GM12891 (cell line): ENCODE measurements around the gene SERINC5.

Experiments used
- DNase-seq: peaks from one replicate; pipeline ENCODE4 v3.0.0; 2011; ENCODE audit warnings: low spot score; ENCODE audit not compliant: insufficient read length
- FAIRE-seq: peaks from 2 replicates; lab custom pipeline; 2011; peaks lifted over from hg19 to GRCh38; lab: Jason Lieb, UNC
- PAX5 ChIP-seq: IDR thresholded peaks from 2 replicates; pipeline ENCODE4 v1.6.1; 2011; ENCODE audit warnings: low read length, moderate library complexity, mild to moderate bottlenecking; ENCODE audit not compliant: insufficient read depth, severe bottlenecking
- POLR2A ChIP-seq: IDR thresholded peaks from 2 replicates; pipeline ENCODE4 v1.6.1; 2011; ENCODE audit warnings: low read depth, low read length, control low read depth
- POLR2AphosphoS5 ChIP-seq: IDR thresholded peaks from 2 replicates; pipeline ENCODE4 v1.6.1; 2011; ENCODE audit warnings: low read depth, low read length, control low read depth
- POU2F2 ChIP-seq: IDR thresholded peaks from 2 replicates; pipeline ENCODE4 v1.6.1; 2011; ENCODE audit warnings: low read depth, mild to moderate bottlenecking, control low read depth, low read length, moderate library complexity
- SPI1 ChIP-seq: IDR thresholded peaks from 2 replicates; pipeline ENCODE4 v1.6.1; 2011; ENCODE audit warnings: low read depth, low read length, control low read depth
- TAF1 ChIP-seq: IDR thresholded peaks from 2 replicates; pipeline ENCODE4 v1.6.1; 2011; ENCODE audit warnings: low read depth, low read length, control low read depth

The SERINC5 gene

GRCh38 chr5:80082731-80083100 lies 173.1 kb downstream of the SERINC5 start:
- DNase-seq (peak; percentile 61), FAIRE-seq (peak; percentile 69)
- no peak for TF ChIP-seq POLR2A
- TF ChIP-seq TAF1: no peak
- no peak for TF ChIP-seq PAX5
- TF ChIP-seq POLR2AphosphoS5: no peak
- TF ChIP-seq SPI1: no peak
- TF ChIP-seq POU2F2: no peak

- FAIRE-seq (no peak), DNase-seq (no peak)
- TF ChIP-seq TAF1: no peak
- no peak for TF ChIP-seq POLR2A
- TF ChIP-seq POLR2AphosphoS5: no peak
- no peak for TF ChIP-seq POU2F2
- TF ChIP-seq SPI1: no peak
- no peak for TF ChIP-seq PAX5
Observed at GRCh38 chr5:80082281-80082680, 173.6 kb downstream of the SERINC5 start.

- TF ChIP-seq POLR2AphosphoS5 (no peak), SPI1 (no peak), TAF1 (no peak), POLR2A (no peak)
- DNase-seq (no peak), FAIRE-seq (no peak)
Observed at GRCh38 chr5:80078921-80079320, 176.9 kb downstream of the SERINC5 start.

GRCh38 chr5:80077051-80077714 lies 178.7 kb downstream of the SERINC5 start:
- TF ChIP-seq POLR2AphosphoS5 (no peak), PAX5 (no peak), POLR2A (no peak), SPI1 (no peak), POU2F2 (no peak), TAF1 (no peak)
- DNase-seq (no peak), FAIRE-seq (no peak)

GRCh38 chr5:80076131-80077050 lies 179.5 kb downstream of the SERINC5 start:
- FAIRE-seq: no peak
- TF ChIP-seq POU2F2 (no peak), TAF1 (no peak), SPI1 (no peak), POLR2AphosphoS5 (no peak), POLR2A (no peak), PAX5 (no peak)
- no peak for DNase-seq

GRCh38 chr5:80072103-80073073 lies 183.5 kb downstream of the SERINC5 start:
- DNase-seq (no peak), FAIRE-seq (no peak)
- TF ChIP-seq SPI1 (no peak), POLR2AphosphoS5 (no peak)

- DNase-seq: no peak
- TF ChIP-seq POU2F2 (no peak), PAX5 (no peak), POLR2AphosphoS5 (no peak), TAF1 (no peak), SPI1 (no peak), POLR2A (no peak)
- no peak for FAIRE-seq
Observed at GRCh38 chr5:80071510-80072021, 184.3 kb downstream of the SERINC5 start.

- peak; percentile 95 for FAIRE-seq
- TF ChIP-seq SPI1 (peak; percentile 97), POLR2AphosphoS5 (no peak)
- no peak for DNase-seq
Observed at GRCh38 chr5:80070338-80071056, 185.4 kb downstream of the SERINC5 start.

- FAIRE-seq (no peak), DNase-seq (no peak)
- no peak for TF ChIP-seq POLR2A
- TF ChIP-seq PAX5: no peak
- no peak for TF ChIP-seq POU2F2
- no peak for TF ChIP-seq SPI1
- no peak for TF ChIP-seq POLR2AphosphoS5
- TF ChIP-seq TAF1: no peak
Observed at GRCh38 chr5:80069918-80070318, 185.9 kb downstream of the SERINC5 start.
